HL-60 (cell line): ENCODE data around the gene PGC.

ENCODE experiments used
- DNase-seq, 2 experiments: peaks; one replicate each; pipeline ENCODE4 v3.0.0-alpha.2; 2010 to 2020; ENCODE audit warnings: low read depth in 1 of 2, low spot score in 1 of 2
- H3K27ac ChIP-seq: fragments of 250-450 bp; sonication (Bioruptor Pico); replicated peaks from 2 replicates; pipeline ENCODE4 v1.5.1; 2020; ENCODE audit warnings: mild to moderate bottlenecking, moderate library complexity
- H3K27me3 ChIP-seq: fragments of 250-450 bp; sonication (Bioruptor Pico); 2 replicates; pipeline ENCODE4 v1.5.1; 2021; ENCODE audit warnings: mild to moderate bottlenecking, moderate library complexity; ENCODE audit not compliant: insufficient read depth, poor library complexity, severe bottlenecking
- H3K4me3 ChIP-seq: replicated peaks from 2 replicates; pipeline ENCODE4 v1.5.1; 2011; ENCODE audit warnings: mild to moderate bottlenecking, control low read depth, low read length; ENCODE audit not compliant: insufficient read depth
- CTCF ChIP-seq: IDR thresholded peaks from one replicate; pipeline ENCODE4 v1.5.1; 2011; ENCODE audit warnings: low read length, control low read depth, inconsistent platforms; ENCODE audit not compliant: insufficient read depth
- GABPA ChIP-seq: IDR thresholded peaks from 2 replicates; pipeline ENCODE4 v1.6.1; 2012; ENCODE audit warnings: low read depth
- POLR2AphosphoS5 ChIP-seq: IDR thresholded peaks from 2 replicates; pipeline ENCODE4 v1.6.1; 2012; ENCODE audit warnings: low read depth
- REST ChIP-seq: IDR thresholded peaks from 2 replicates; pipeline ENCODE4 v1.6.1; 2012; ENCODE audit warnings: low read depth; ENCODE audit not compliant: insufficient replicate concordance
- SPI1 ChIP-seq: IDR thresholded peaks from 2 replicates; pipeline ENCODE4 v1.6.1; 2012; ENCODE audit warnings: low read depth, mild to moderate bottlenecking, borderline replicate concordance

The PGC gene

GRCh38 chr6:41744236-41744787 is 2.9 kb downstream of the PGC start:
- no peaks in the 10 kb centered on the region for H3K27me3 ChIP-seq
- no peak overlapping the region for H3K4me3 ChIP-seq
- no peak overlapping the region for H3K27ac ChIP-seq
- TF ChIP-seq GABPA = no peak
- TF ChIP-seq SPI1 = no peak
- no peak for TF ChIP-seq CTCF
- TF ChIP-seq POLR2AphosphoS5 = no peak
- no peak for TF ChIP-seq REST
- DNase-seq = no peak

GRCh38 chr6:41743406-41744235 is 3.6 kb downstream of the PGC start:
- Histone ChIP-seq H3K4me3 (no peak overlapping the region), H3K27ac (no peak overlapping the region), H3K27me3 (no peaks in the 10 kb centered on the region)
- no peak for DNase-seq
- TF ChIP-seq REST (no peak), CTCF (no peak), SPI1 (no peak), GABPA (no peak), POLR2AphosphoS5 (no peak)

- Histone ChIP-seq H3K27ac (no peak overlapping the region), H3K27me3 (no peaks in the 10 kb centered on the region), H3K4me3 (no peak overlapping the region)
- TF ChIP-seq CTCF = no peak
- DNase-seq = no peak
Observed at GRCh38 chr6:41741625-41742490, 5.3 kb downstream of the PGC start.
